ES-I3 (cell line): Measurements from ENCODE around the gene TSPYL2.

Source experiments
- H3K36me3 ChIP-seq: 2 replicates; pipeline ENCODE4 v1.6.1; 2013; ENCODE audit warnings: mild to moderate bottlenecking, low read length, control low read depth, moderate library complexity; ENCODE audit not compliant: insufficient read depth
- H3K4me1 ChIP-seq: 2 replicates; pipeline ENCODE4 v1.6.1; 2013; ENCODE audit warnings: mild to moderate bottlenecking, control low read depth, low read length; ENCODE audit not compliant: insufficient read depth
- H3K9ac ChIP-seq: 2 replicates; pipeline ENCODE4 v1.6.1; 2013; ENCODE audit warnings: low read depth, mild to moderate bottlenecking, low read length, moderate library complexity
- H3K9me3 ChIP-seq: 2 replicates; pipeline ENCODE4 v1.6.1; 2013; ENCODE audit warnings: mild to moderate bottlenecking, low read length, moderate library complexity; ENCODE audit not compliant: control insufficient read depth, insufficient read depth

TSPYL2 gene

DNA sequence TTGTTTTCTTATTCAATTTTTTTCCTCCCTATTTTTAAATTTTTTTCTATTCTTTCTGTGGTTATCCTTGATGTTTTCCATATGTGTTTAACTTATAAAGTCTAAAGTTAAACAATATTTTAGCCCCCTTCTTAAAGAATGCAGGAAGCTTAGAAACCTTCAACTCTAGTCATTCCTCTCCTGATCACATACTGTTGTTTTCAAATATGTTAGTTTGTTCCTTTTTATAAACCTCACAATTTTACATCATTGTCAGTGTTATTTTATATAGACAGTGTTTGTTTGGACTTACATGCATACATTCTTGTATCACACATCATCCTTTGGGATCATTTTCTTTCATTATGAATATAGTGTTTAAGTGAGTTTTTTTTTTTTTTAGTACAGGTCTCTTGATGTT, 43.3 kb downstream of the TSPYL2 start:
- H3K4me1 ChIP-seq, result no peaks in the 10 kb centered on the region
- no peaks in the 10 kb centered on the region for H3K36me3 ChIP-seq
- no peaks in the 10 kb centered on the region; the same call in 1 of the 2 replicates for H3K9me3 ChIP-seq
- H3K9ac ChIP-seq, result no peak overlapping the region

DNA sequence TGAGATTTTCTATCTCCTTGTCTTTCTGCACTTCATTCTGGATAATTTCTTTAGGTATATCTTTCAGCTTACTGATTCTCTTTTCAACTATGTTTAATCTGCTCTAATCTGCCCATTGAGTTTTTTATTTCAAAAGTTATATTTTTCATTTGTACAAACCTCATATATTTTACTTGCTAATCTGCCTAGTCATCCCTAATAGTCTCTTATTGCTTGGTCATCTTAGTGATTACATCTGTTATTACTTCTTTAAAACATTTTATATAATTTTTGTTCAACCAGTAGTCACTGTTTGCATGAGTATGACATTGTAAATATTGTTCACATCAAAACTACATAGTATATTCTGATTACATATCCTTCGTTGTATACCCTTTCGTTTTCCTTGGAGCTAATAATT, 44.2 kb downstream of the TSPYL2 start:
- H3K4me1 ChIP-seq, result no peaks in the 10 kb centered on the region
- no peaks in the 10 kb centered on the region for H3K36me3 ChIP-seq
- H3K9ac ChIP-seq, result no peak overlapping the region

DNA sequence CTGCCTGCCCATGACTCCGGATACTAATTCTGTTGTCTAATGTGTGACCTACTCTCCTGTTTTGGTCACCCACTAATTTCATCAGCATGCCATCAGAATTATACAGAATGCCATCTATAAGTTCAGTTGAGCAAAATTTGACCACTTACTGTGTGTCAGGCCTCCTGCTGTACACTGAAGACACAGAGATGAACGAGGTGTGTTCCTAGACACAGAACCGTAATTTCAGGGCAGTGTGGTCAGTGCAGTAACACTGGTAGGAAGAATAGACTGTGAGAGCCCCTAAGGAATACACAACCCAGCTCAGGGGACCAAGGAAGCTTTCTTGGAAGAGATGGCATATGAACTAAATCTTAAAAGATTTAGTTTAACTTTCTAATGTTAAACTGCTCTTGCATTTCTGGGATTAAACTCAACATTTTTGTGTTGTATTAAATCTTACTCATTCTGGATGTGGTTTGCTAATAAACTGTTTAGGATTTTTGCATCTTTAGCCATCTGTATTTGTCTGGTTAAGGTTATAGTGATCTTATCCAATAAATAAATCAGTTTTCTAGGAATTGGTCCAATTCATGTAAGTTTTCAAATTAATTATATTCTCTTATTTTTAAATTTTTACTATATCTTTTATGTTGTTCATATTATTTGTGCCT, 46.1 kb downstream of the TSPYL2 start:
- no peak overlapping the region for H3K9ac ChIP-seq
- no peaks in the 10 kb centered on the region for H3K36me3 ChIP-seq
- no peaks in the 10 kb centered on the region; the same call in 1 of the 2 replicates for H3K9me3 ChIP-seq
- no peaks in the 10 kb centered on the region for H3K4me1 ChIP-seq

More for the DNA sequence above, 44.2 kb downstream of the TSPYL2 start:
- no peaks in the 10 kb centered on the region; the same call in 1 of the 2 replicates for H3K9me3 ChIP-seq

- H3K4me1 ChIP-seq, result no peaks in the 10 kb centered on the region
- no peaks in the 10 kb centered on the region for H3K9me3 ChIP-seq
- H3K36me3 ChIP-seq, result no peaks in the 10 kb centered on the region
- H3K9ac ChIP-seq, result no peak overlapping the region
These were observed 51.2 kb downstream of the TSPYL2 start for GRCh38 chrX:53133400-53133799.

DNA sequence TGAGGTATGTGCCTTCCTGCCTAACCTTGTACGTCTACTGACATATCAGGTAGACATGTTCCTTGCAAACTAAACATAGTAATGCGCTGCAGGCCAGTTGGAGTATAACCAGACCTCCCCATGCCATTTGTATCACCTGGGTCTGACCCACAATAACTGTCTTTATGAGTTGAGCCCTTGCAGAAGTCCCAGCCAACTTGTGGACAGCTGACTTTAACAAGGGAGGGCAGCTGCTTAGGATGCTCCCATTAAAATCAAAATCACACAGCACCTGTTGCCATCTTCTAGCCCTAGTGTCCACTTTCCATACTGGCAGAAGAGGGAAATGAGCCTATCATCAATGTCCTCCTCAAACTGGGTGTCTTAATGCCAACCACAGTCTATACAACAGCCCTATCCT, 53.4 kb downstream of the TSPYL2 start:
- Histone ChIP-seq H3K9me3 (no peaks in the 10 kb centered on the region), H3K36me3 (no peaks in the 10 kb centered on the region), H3K9ac (no peak overlapping the region), H3K4me1 (no peaks in the 10 kb centered on the region)
